GM12891 (cell line): Measurements from ENCODE around the gene THSD4.

ENCODE experiments used
- POLR2A ChIP-seq: IDR thresholded peaks from 2 replicates; pipeline ENCODE4 v1.6.1; 2011; ENCODE audit warnings: low read depth, low read length, control low read depth
- SPI1 ChIP-seq: IDR thresholded peaks from 2 replicates; pipeline ENCODE4 v1.6.1; 2011; ENCODE audit warnings: low read depth, low read length, control low read depth

DNA sequence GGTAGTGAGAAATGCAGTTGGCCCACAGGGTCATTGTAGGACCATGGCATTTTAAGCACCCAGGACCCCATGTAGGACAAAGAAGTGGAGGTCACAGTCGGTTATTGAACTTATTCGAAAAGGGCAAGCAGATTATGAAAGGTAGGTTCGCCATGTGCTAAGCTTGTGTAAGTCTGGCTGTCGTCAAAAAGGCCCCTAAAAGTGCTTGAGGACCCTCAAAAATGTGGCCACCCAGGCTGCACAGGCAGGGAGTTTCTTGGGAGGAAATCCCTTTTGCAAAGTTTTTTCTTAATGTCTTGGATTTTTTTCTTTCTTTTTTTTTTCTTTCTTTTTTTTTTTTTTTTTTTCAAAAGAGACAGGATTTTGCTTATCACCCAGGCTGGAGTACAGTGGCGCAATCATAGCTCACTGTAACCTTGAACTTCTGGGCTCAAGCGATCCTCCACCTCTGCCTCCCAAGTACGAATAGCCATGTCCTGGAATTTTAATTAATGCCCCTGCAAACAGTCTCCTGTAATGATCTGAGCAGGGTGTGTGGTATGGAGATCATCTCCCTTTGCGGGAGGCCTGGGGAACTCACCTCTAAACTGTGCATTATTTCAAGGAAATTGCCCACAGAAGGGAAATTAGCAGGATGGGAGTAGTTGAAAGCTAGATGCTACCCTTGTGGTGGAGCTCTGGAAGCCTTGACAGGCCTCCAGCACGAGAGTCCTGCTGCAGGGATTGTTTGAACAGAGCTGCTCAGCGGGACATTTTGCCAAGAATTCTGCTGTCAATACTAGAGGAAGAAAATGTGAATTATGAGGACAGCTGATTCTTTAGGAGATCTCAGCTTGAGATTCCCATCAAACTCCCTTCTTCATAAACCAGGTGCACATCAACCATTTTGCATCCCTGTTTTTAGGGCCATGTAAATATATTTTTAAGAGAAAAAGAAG is 28.4 kb downstream of the THSD4 start:
- no peak for TF ChIP-seq SPI1
- no peak for TF ChIP-seq POLR2A
